HL-60/S4 treated with phorbol 12-myristate 13-acetate at 8.2 ng/mL for 4 days and 3 days (cell line): Measurements from ENCODE around the gene FNTB.
"Not testable (repeated sequence)": the region's sequence is repeated elsewhere in the genome, so short reads cannot be mapped to it uniquely, and the experiment has no call there.

Source experiments
- in situ Hi-C: fragments of 300-500 bp; cut with MboI; formaldehyde crosslinking; loops from 2 replicates; pipeline ENCODE4 v1.15.0; 2022; ENCODE audit warnings: low sequenced_read_pairs

FNTB gene

GRCh38 chr14:65080960-65081747 lies 94.5 kb downstream of the FNTB start:
- in situ Hi-C loops: no loop called here

DNA sequence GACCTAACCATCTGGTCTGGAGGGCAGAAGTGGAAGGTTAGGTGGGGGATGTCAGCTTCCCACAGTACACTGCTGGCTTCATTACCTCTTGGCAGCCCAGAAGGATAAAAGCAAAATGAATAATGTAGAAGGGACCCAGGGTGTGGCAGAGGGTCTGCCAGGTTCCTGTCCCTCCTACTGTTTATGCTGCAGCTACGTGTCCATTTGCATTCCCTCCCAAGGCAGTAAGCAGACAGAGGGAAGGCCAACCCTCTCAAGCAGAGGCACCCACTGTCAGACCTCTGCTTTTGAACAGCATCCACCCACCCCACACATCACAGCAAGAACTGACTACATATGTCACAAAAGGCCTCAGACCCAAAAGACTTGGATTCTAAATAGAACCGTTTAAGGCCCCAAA lies 96.2 kb downstream of the FNTB start:
- in situ Hi-C loops: no loop called here

GRCh38 chr14:65084554-65085505 lies 98.1 kb downstream of the FNTB start:
- in situ Hi-C loops: no loop called here

DNA sequence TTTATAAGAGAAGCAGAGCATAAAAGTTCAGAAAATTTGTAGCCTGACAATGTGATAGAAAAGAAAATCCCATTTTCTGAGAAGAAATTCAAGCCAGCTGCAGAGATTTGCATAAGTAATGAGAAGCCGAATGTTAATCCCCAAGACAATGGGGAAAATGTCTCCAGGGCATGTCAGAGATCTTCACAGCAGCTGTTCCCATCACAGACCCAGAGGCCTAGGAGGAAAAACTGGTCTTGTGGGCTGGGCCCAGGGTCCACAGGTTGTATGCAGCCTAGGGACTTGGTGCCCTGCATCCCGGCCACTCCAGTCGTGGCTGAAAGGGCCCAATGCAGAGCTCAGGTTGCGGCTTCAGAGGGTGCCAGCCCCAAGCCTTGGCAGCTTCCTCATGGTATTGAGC lies 100.0 kb downstream of the FNTB start:
- in situ Hi-C loops: not testable (repeated sequence)

- in situ Hi-C loops: not testable (repeated sequence)
Measured at GRCh38 chr14:65087835-65088234, 101.1 kb downstream of the FNTB start.

DNA sequence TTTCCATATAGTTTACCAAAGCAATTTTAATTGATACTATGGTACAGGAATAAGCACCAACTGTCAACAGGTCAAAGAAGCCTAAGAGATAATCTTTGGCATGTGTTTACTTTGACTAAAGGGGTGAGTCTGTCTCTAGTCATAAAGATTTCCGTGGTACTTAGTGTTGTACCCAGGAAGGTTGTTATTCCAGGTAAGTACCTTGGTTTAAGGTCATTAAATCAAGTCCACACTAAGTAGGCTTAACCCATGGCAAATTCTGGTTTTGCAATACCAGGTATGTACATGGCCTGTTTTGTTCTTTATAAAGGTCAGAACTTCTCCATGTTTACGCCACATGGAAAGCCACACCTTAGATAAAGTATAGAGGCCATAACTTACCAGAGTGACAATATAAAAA lies 105.7 kb downstream of the FNTB start:
- in situ Hi-C loops: no loop called here

DNA sequence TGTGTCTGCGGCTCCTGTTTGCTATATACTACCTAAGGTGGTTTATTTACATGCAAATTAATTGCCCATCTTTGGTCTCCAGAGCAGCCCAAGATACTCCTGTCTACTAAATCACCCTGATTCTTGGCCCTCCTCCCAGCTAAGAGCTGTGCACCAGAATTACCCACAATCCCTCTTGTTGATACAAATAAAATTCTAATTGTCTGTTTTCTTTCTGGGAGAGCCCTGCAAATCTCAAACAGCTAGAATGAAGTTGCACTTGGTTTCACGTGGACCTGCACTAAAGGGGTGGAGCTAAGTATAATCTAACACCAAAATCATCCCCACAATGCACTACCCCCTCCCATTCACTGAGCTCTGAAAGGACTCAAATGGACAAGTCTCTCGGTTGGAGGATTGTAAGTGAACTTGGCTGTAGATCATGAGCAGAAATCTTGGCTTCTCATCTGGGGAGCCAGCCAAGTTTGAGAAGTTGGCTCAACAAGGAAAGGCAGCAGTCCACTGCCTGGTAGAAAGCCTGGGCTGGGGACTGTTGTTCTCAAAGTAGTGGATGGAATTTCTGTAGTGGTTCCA lies 109.0 kb downstream of the FNTB start:
- in situ Hi-C loops: no loop called here

- in situ Hi-C loops: no loop called here
Measured at GRCh38 chr14:65096323-65097089, 109.8 kb downstream of the FNTB start.

GRCh38 chr14:65098586-65098985 lies 111.9 kb downstream of the FNTB start:
- in situ Hi-C loops: no loop called here

GRCh38 chr14:65100922-65101541 lies 114.3 kb downstream of the FNTB start:
- in situ Hi-C loops: no loop called here

DNA sequence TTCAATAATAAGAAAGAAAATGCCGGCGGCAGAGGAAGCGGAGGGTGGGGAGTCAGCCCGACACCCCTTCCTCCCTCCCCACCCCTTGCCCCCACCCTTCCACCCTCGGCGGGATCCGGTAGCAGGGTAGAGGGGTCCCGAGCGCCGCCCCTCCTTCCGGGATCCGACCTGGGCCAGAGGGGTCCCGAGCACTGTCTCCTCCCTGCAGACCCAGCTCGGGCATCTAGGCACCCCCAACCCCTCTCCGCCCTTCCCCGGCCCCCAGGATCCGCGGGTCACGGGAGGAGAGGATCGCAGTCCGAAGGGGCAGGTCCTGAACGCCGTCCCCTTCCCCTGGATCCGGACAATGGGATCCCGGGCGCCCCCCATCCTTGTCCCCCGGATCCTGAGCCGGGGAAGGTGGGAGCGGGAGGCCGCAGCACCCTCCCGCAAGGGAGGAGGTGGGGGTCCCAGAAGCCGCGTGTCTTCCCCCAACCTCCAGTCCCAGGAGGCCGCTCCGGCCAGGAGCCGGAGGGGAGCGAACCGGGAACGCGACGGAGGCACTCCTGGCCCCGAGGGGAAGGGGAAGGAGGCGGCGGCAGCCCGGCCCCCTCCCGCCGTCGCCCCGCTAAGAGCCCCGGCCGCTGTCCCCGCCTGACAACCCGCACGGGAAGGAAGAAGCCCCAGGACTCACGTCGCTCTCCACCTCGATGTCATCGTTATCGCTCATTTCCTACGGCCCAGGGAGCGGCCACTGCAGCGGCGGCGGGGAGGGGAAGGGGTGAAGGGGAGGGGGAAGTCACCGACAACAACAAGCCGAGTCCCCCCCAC lies 115.1 kb downstream of the FNTB start:
- in situ Hi-C loops: no loop called here

GRCh38 chr14:65102441-65103149 lies 115.9 kb downstream of the FNTB start, which contains the start of gene MAX:
Gene MAX (minus strand): TSS chr14:65102517. CDS start chr14:65102339, 178 bp downstream.
- in situ Hi-C loops: no loop called here

DNA sequence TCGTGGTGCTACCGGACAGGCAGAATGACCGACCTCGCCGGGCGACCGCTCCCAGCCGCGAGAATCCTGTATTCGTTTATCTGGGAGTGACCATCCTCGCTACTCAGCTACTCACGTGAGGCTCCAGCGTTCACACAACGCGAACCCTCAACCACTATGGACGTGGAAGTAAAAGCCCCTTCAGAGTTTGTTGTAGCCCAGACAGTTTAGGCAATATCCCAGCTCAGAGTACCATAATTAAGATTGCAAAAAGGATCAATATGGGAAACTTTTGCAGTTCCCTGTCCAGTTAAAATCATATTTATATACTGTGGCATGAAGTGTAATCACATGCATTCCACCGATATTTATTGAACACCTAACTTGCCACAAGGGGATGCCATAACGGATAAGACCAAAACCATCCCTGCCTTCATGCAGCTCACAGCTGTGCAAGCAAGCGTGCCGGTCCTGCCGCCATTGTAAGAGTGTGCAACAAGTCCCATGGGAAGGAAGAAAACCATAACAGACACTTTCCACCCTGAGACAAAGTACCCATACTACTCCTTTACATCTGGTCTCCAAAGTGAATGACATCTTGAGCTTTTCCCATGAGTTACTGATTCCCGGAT lies 116.6 kb downstream of the FNTB start:
- in situ Hi-C loops: no loop called here

GRCh38 chr14:65104791-65105190 lies 118.1 kb downstream of the FNTB start:
- in situ Hi-C loops: no loop called here

DNA sequence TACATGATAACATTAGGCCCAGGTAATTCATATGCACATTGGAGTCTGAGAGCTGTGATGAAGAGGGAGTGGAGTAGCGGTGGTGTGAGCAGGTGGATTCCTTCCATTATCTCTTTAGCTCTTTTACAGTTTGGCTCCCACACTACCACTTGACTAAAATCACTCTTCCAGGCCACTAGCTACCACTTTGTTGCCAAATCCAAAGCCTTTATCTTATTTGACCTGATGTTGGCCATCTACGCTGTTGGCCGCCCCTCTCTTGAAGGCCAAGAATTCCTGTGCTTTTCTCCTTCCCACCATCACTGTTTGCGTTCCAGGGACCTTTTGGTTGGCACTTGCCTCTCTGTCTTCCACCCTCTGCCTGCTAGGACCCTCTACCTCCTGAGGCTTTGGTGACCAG lies 119.6 kb downstream of the FNTB start:
- in situ Hi-C loops: no loop called here

DNA sequence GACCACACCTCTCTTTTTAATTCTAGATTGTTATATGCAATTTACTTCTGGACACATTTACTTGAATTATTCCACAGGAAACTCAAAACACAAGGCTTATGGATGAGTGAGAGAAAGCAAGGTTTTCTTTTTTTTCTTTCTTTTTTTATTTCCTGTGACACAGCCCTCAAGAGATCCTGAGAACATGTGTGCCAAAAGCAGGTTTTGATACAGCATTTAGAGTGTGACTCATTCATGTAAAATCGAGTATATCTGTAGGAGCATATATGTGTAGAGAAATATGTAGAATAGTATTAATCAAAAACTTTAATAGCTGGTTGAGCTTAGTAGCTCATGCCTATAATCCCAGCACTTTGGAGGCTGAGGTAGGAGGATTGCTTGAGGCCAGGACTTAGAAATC lies 120.0 kb downstream of the FNTB start:
- in situ Hi-C loops: no loop called here

- in situ Hi-C loops: no loop called here
Measured at GRCh38 chr14:65107200-65107599, 120.5 kb downstream of the FNTB start.

DNA sequence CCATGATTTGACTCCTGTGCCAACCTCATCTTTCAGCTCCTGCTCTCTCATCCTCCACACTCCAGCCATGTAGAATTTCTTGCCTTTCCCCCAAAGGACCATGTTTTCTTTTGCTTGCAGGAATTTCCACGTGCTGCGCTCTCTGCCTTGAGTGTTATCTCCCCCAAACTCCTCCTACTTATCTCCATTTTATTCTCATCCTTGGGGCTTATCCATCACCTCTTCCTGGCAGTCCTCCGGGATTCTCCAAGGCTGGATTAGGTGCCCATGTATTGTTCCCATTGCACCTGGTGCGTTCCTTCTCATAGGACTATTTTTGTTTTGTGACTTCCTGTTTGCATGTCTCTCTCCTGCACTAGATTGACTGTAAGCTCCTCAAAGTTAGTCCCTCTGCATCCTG lies 122.7 kb downstream of the FNTB start:
- in situ Hi-C loops: no loop called here
